H1 (cell line): ENCODE measurements around the gene TMEM117. TPM values are rescaled to one million over a fixed set of nuclear protein-coding genes. Genes with fewer than 3 reads are reported as not detected.

ENCODE experiments used
- CTCF ChIA-PET: fragments of 300-600 bp; sonication (Branson Sonifier 250); formaldehyde crosslinking; loops from one replicate; lab custom pipeline; 2021; ENCODE audit not compliant: partially characterized antibody; lab: Charles Lee
- POLR2A ChIA-PET: fragments of 300-600 bp; sonication (Branson Sonifier 250); formaldehyde crosslinking; loops from one replicate; lab custom pipeline; 2021; ENCODE audit warnings: inconsistent platforms; ENCODE audit not compliant: partially characterized antibody; lab: Charles Lee
- DNase-seq, 2 experiments: peaks; one replicate each; pipeline versions ENCODE4 v3.0.0 to v3.0.0-alpha.2; 2010 to 2022; ENCODE audit warnings: low spot score in 2 of 2, low read depth in 1 of 2, mixed read lengths in 1 of 2
- FAIRE-seq: peaks from 2 replicates; lab custom pipeline; 2011; peaks lifted over from hg19 to GRCh38; lab: Jason Lieb, UNC
- H2AFZ ChIP-seq: 2 replicates; pipeline ENCODE4 v1.8.1; 2012; ENCODE audit warnings: low read length, inconsistent platforms
- H2AK5ac ChIP-seq: 2 replicates; pipeline ENCODE4 v1.6.1; 2013; ENCODE audit warnings: low read depth, low read length
- H2BK120ac ChIP-seq: replicated peaks from 2 replicates; pipeline ENCODE3; 2013; ENCODE audit warnings: low read depth, low read length, inconsistent platforms
- H2BK12ac ChIP-seq: 2 replicates; pipeline ENCODE4 v1.6.1; 2013; ENCODE audit warnings: low read depth, low read length
- H2BK15ac ChIP-seq: 2 replicates; pipeline ENCODE4 v1.6.1; 2013; ENCODE audit warnings: low read length
- H2BK20ac ChIP-seq: 2 replicates; pipeline ENCODE4 v1.6.1; 2013; ENCODE audit warnings: low read length
- H2BK5ac ChIP-seq: 2 replicates; pipeline ENCODE4 v1.6.1; 2013; ENCODE audit warnings: low read depth, low read length
- H3K14ac ChIP-seq: 2 replicates; pipeline ENCODE4 v1.6.1; 2013; ENCODE audit warnings: inconsistent platforms; ENCODE audit not compliant: insufficient read length
- H3K18ac ChIP-seq: 2 replicates; pipeline ENCODE4 v1.6.1; 2013; ENCODE audit warnings: low read length; ENCODE audit errors: extremely low read depth
- H3K23ac ChIP-seq: 2 replicates; pipeline ENCODE4 v1.6.1; 2013; ENCODE audit warnings: inconsistent platforms; ENCODE audit not compliant: insufficient read length
- H3K23me2 ChIP-seq: 2 replicates; pipeline ENCODE4 v1.6.1; 2013; ENCODE audit warnings: low read depth, low read length
- H3K27ac ChIP-seq: 2 replicates; pipeline ENCODE4 v1.6.1; 2011; ENCODE audit warnings: low read depth, low read length, inconsistent platforms
- H3K27me3 ChIP-seq, 4 experiments: replicated peaks in 1 of 4; 1 replicate in 1 of 4; 2 replicates in 3 of 4; pipeline versions ENCODE4 v1.6.1 to v1.8.1; 2011 to 2013; ENCODE audit warnings: low read length in 3 of 4, mild to moderate bottlenecking in 3 of 4, inconsistent platforms in 2 of 4, mixed read lengths in 2 of 4, moderate library complexity in 1 of 4; ENCODE audit not compliant: control insufficient read depth in 3 of 4, insufficient read depth in 3 of 4; ENCODE audit errors: extremely low read depth in 1 of 4
- H3K36me3 ChIP-seq, 4 experiments: 2 replicates each; pipeline versions ENCODE4 v1.6.1 to v1.8.1; 2011 to 2013; ENCODE audit warnings: mild to moderate bottlenecking in 4 of 4, low read length in 3 of 4, moderate library complexity in 2 of 4, control low read depth in 1 of 4, inconsistent platforms in 1 of 4; ENCODE audit not compliant: insufficient read depth in 4 of 4, control insufficient read depth in 2 of 4
- H3K4ac ChIP-seq: replicated peaks from 2 replicates; pipeline ENCODE3; 2013; ENCODE audit warnings: low read length, low read depth, mixed read lengths, inconsistent platforms; ENCODE audit not compliant: insufficient read length
- H3K4me1 ChIP-seq, 4 experiments: replicated peaks in 1 of 4; 1 replicate in 1 of 4; 2 replicates in 3 of 4; pipeline versions ENCODE4 v1.6.1 to v1.8.1; 2011 to 2013; ENCODE audit warnings: low read length in 3 of 4, inconsistent platforms in 2 of 4, mixed read lengths in 1 of 4; ENCODE audit not compliant: insufficient read depth in 4 of 4, control insufficient read depth in 3 of 4
- H3K4me2 ChIP-seq, 2 experiments: 2 replicates each; pipeline versions ENCODE4 v1.6.1 to v1.8.1; 2011 to 2013; ENCODE audit warnings: low read depth in 2 of 2, low read length in 2 of 2, control low read depth in 1 of 2, inconsistent platforms in 1 of 2, mild to moderate bottlenecking in 1 of 2; ENCODE audit not compliant: insufficient read depth in 1 of 2
- H3K4me3 ChIP-seq, 4 experiments: fragments of 200-600, 300-600 bp in 1 of 4; sonication (generic), shearing (Covaris generic), sonication (Bioruptor Twin) in 1 of 4; 2 replicates each; pipeline versions ENCODE4 v1.5.1 to v1.8.1; 2011 to 2016; ENCODE audit warnings: low read length in 4 of 4, low read depth in 3 of 4, control low read depth in 2 of 4, inconsistent platforms in 2 of 4, mild to moderate bottlenecking in 2 of 4, mixed read lengths in 1 of 4, moderate library complexity in 1 of 4; ENCODE audit not compliant: insufficient read depth in 2 of 4; ENCODE audit errors: extremely low read depth in 1 of 4
- H3K56ac ChIP-seq: replicated peaks from 2 replicates; pipeline ENCODE3; 2013; ENCODE audit warnings: low read depth, mild to moderate bottlenecking, mixed read lengths, low read length, inconsistent platforms; ENCODE audit not compliant: insufficient read length
- H3K79me1 ChIP-seq: 2 replicates; pipeline ENCODE4 v1.6.1; 2013; ENCODE audit warnings: low read depth, low read length, control low read depth
- H3K79me2 ChIP-seq, 2 experiments: 2 replicates each; pipeline versions ENCODE4 v1.6.1 to v1.8.1; 2012 to 2013; ENCODE audit warnings: low read length in 2 of 2, mild to moderate bottlenecking in 2 of 2, inconsistent platforms in 1 of 2; ENCODE audit not compliant: insufficient read depth in 2 of 2, control insufficient read depth in 1 of 2
- H3K9ac ChIP-seq, 4 experiments: replicated peaks in 1 of 4; 1 replicate in 1 of 4; 2 replicates in 3 of 4; pipeline versions ENCODE4 v1.6.1 to v1.8.1; 2011 to 2013; ENCODE audit warnings: low read depth in 3 of 4, low read length in 3 of 4, control low read depth in 2 of 4, mild to moderate bottlenecking in 2 of 4, moderate library complexity in 2 of 4, inconsistent platforms in 1 of 4; ENCODE audit errors: extremely low read depth in 1 of 4
- H3K9me3 ChIP-seq, 2 experiments: 2 replicates each; pipeline versions ENCODE4 v1.6.1 to v1.8.1; 2012 to 2013; ENCODE audit warnings: mild to moderate bottlenecking in 2 of 2, moderate library complexity in 2 of 2, control low read depth in 1 of 2, inconsistent platforms in 1 of 2, low read depth in 1 of 2, low read length in 1 of 2, mixed read lengths in 1 of 2; ENCODE audit not compliant: insufficient read depth in 2 of 2
- H4K20me1 ChIP-seq, 2 experiments: replicated peaks in 1 of 2; 2 replicates each; pipeline versions ENCODE3 to v1.8.1; 2011 to 2013; ENCODE audit warnings: inconsistent platforms in 2 of 2, low read length in 2 of 2, mild to moderate bottlenecking in 1 of 2; ENCODE audit not compliant: insufficient read depth in 2 of 2, control insufficient read depth in 1 of 2
- H4K5ac ChIP-seq: 2 replicates; pipeline ENCODE4 v1.6.1; 2013; ENCODE audit warnings: low read length, low read depth, mixed read lengths, inconsistent platforms; ENCODE audit not compliant: insufficient read length
- H4K8ac ChIP-seq: 2 replicates; pipeline ENCODE4 v1.8.0; 2013; ENCODE audit warnings: mild to moderate bottlenecking, moderate library complexity, low read length, inconsistent platforms; ENCODE audit not compliant: insufficient read depth; ENCODE audit errors: extremely low read depth
- H4K91ac ChIP-seq: replicated peaks from 2 replicates; pipeline ENCODE3; 2013; ENCODE audit warnings: low read length, mixed read lengths, inconsistent platforms; ENCODE audit not compliant: insufficient read length
- BCL11A ChIP-seq, 2 experiments: IDR thresholded peaks; one replicate each; pipeline ENCODE4 v1.6.1; 2011; ENCODE audit warnings: low read depth in 2 of 2, low read length in 2 of 2, mild to moderate bottlenecking in 2 of 2
- CBX8 ChIP-seq: fragments of 300-800, 300-1000 bp; sonication (generic); IDR thresholded peaks from 2 replicates; pipeline ENCODE4 v1.7.1; 2016; ENCODE audit warnings: low read depth, low read length, borderline replicate concordance
- JUN ChIP-seq: IDR thresholded peaks from 2 replicates; pipeline ENCODE4 v1.6.1; 2011; ENCODE audit warnings: low read depth, mild to moderate bottlenecking, improper control_type of control experiment, low read length
- JUND ChIP-seq: IDR thresholded peaks from 2 replicates; pipeline ENCODE4 v1.6.1; 2011; ENCODE audit warnings: mild to moderate bottlenecking, improper control_type of control experiment, low read length
- KDM1A ChIP-seq: fragments of 200-600, 300-600 bp; sonication (generic); IDR thresholded peaks from 2 replicates; pipeline ENCODE4 v1.7.1; 2016; ENCODE audit warnings: mild to moderate bottlenecking, low read length, borderline replicate concordance
- KDM5A ChIP-seq: fragments of 200-600 bp; IDR thresholded peaks from 2 replicates; pipeline ENCODE4 v1.7.1; 2012; ENCODE audit warnings: mild to moderate bottlenecking, low read length, inconsistent platforms, mixed read lengths
- MAX ChIP-seq: IDR thresholded peaks from 2 replicates; pipeline ENCODE4 v1.6.1; 2012; ENCODE audit warnings: inconsistent platforms
- NANOG ChIP-seq: IDR thresholded peaks from 2 replicates; pipeline ENCODE4 v1.6.1; 2011; ENCODE audit warnings: low read length, low read depth, mild to moderate bottlenecking, inconsistent platforms; ENCODE audit not compliant: insufficient read depth, poor library complexity, severe bottlenecking
- PHF8 ChIP-seq: fragments of 200-600 bp; sonication (generic); conservative IDR thresholded peaks from 2 replicates; pipeline ENCODE4 v1.7.1; 2012; ENCODE audit warnings: low read depth, mild to moderate bottlenecking, inconsistent platforms, low read length, moderate library complexity
- POLR2A ChIP-seq, 2 experiments: IDR thresholded peaks; 1 replicate in 1 of 2; 2 replicates in 1 of 2; pipeline ENCODE4 v1.6.1; 2011; ENCODE audit warnings: low read depth in 2 of 2, low read length in 2 of 2, mild to moderate bottlenecking in 2 of 2; ENCODE audit errors: control extremely low read depth in 1 of 2
- RFX5 ChIP-seq: IDR thresholded peaks from 2 replicates; pipeline ENCODE4 v1.6.1; 2011; ENCODE audit warnings: low read depth, low read length, improper control_type of control experiment, borderline replicate concordance
- SP2 ChIP-seq: IDR thresholded peaks from 2 replicates; pipeline ENCODE4 v1.6.1; 2012; ENCODE audit warnings: mild to moderate bottlenecking, low read length, inconsistent platforms
- SUZ12 ChIP-seq: fragments of 200-600 bp; sonication (generic); IDR thresholded peaks from 2 replicates; pipeline ENCODE4 v1.6.1; 2012; ENCODE audit warnings: mild to moderate bottlenecking, inconsistent platforms, low read length, moderate library complexity, mixed read lengths
- WGBS, 2 experiments: shearing (Covaris generic) in 1 of 2; methylation state at CpG; one replicate each; pipeline versions ENCODE4 v1.1.6 to v1.1.7; 2013 to 2015; ENCODE audit warnings: low lambda C conversion rate in 2 of 2, mixed read lengths in 2 of 2, inconsistent platforms in 1 of 2, low coverage in 1 of 2, missing lambda C conversion rate in 1 of 2; ENCODE audit not compliant: insufficient replicate concordance in 2 of 2, insufficient coverage in 1 of 2, insufficient read length in 1 of 2; ENCODE audit errors: extremely low coverage in 1 of 2, missing lambda C conversion rate in 1 of 2; 5-methylcytosine and 5-hydroxymethylcytosine counted together
- polyA plus RNA-seq, 7 experiments: library from polyadenylated mRNA; depleted of rRNA in 3 of 7; stranded (reverse) in 5 of 7; unstranded in 2 of 7; fragments of >200 nt in 5 of 7; fragments of 200-250 nt in 2 of 7; gene quantifications; 1 replicate in 5 of 7; 2 replicates in 1 of 7; 4 replicates in 1 of 7; pipeline versions ENCODE4 v1.2.1 to v1.2.3, GENCODE V29; 2011 to 2013; ENCODE audit warnings: missing spikeins in 2 of 7, mixed read lengths in 2 of 7
- total RNA-seq: library from RNA; stranded (reverse); fragmentation: NEBNext Ultra II Directional; extraction: Animal tissue kit (Norgen Biotek cat#: 25700); gene quantifications from 2 replicates; pipeline ENCODE4 v1.2.1, GENCODE V29; 2021

TMEM117 gene
- total and polyA plus RNA-seq, 2 of the 8 experiments (the other 6 are each of a cell fraction or from before 2014, with no cell fraction given) = 0.80 to 1.4 TPM

- FAIRE-seq = no peak
- WGBS, 2 experiments = 92% methylated on average over 2 of the region's 2 CpGs; no CpG with 5 or more reads in 1 of the 2 experiments
These were observed 57.8 kb downstream of the TMEM117 start for GRCh38 chr12:43893670-43894069.

More at GRCh38 chr12:43893670-43894069, 57.8 kb downstream of the TMEM117 start:
- no peaks in the 10 kb centered on the region for H3K79me2 ChIP-seq
- H3K4me3 ChIP-seq = no peak overlapping the region
- no peaks in the 10 kb centered on the region for H3K79me1 ChIP-seq
- no peak overlapping the region for H3K4me2 ChIP-seq
- no peaks in the 10 kb centered on the region for H3K36me3 ChIP-seq
- no peaks in the 10 kb centered on the region for H3K4me1 ChIP-seq
- no peak overlapping the region for H3K9ac ChIP-seq
- H4K20me1 ChIP-seq = no peaks in the 10 kb centered on the region
- TF ChIP-seq SP2 = no peak
- no peak for TF ChIP-seq POLR2A (IDR thresholded peaks at IDR 0.05; ENCODE audit: control extremely low read depth in 1 of 2, low read depth in 2 of 2, low read length in 2 of 2)
- no peak for TF ChIP-seq JUND
- TF ChIP-seq CBX8 = no peak
- no peak for TF ChIP-seq KDM5A
- no peak for TF ChIP-seq BCL11A (IDR thresholded peaks at IDR 0.05; ENCODE audit: low read depth in 2 of 2, low read length in 2 of 2)
- no peak for TF ChIP-seq MAX
- no peak for TF ChIP-seq RFX5
- no peak for TF ChIP-seq PHF8
- TF ChIP-seq JUN = no peak
- no peak for TF ChIP-seq KDM1A
- TF ChIP-seq NANOG = no peak
- TF ChIP-seq SUZ12 = no peak
- TF ChIP-seq, all 59 proteins: peak for 0
- no peak overlapping the region for H2AFZ ChIP-seq
- no peak overlapping the region for H3K14ac ChIP-seq
- no peak overlapping the region for H3K18ac ChIP-seq
- no peak overlapping the region for H2BK12ac ChIP-seq
- no peaks in the 10 kb centered on the region for H3K27me3 ChIP-seq
- no peak overlapping the region for H2BK120ac ChIP-seq
- H4K5ac ChIP-seq = no peak overlapping the region
- DNase-seq = no peak
- H2BK5ac ChIP-seq = no peak overlapping the region
- no peak overlapping the region for H2BK15ac ChIP-seq
- H2AK5ac ChIP-seq = no peak overlapping the region
- H3K23me2 ChIP-seq = no peaks in the 10 kb centered on the region
- peaks cover 0 to 3% of the 10 kb centered on the region in 2 experiments; a peak in 1 of 4 replicates for H3K9me3 ChIP-seq
- no peak overlapping the region for H2BK20ac ChIP-seq
- no peak overlapping the region for H4K8ac ChIP-seq
- H3K56ac ChIP-seq = no peak overlapping the region
- ChIA-PET CTCF (no interaction called here), POLR2A (no interaction called here)
- no peak overlapping the region for H3K23ac ChIP-seq
- H3K4ac ChIP-seq = no peak overlapping the region
- no peak overlapping the region for H3K27ac ChIP-seq
- H4K91ac ChIP-seq = no peak overlapping the region
